B cell (primary cell): Measurements from ENCODE around the gene ZNF398. TPM values are rescaled to one million over a fixed set of nuclear protein-coding genes. Genes with fewer than 3 reads are reported as not detected.

Experiments used
- ATAC-seq: fragments of 200-7000 bp; cut with Tn5 transposase; one replicate; pipeline ENCODE4 v1.10.0; 2021; ENCODE audit warnings: low read depth, mild to moderate bottlenecking, moderate number of reproducible peaks, moderate library complexity
- CTCF ChIA-PET: fragments of 350-600 bp; sonication (Branson Sonifier 250); formaldehyde crosslinking; loops from one replicate; lab custom pipeline; 2021; ENCODE audit warnings: antibody characterized with exemption, inconsistent platforms; lab: Charles Lee
- POLR2A ChIA-PET: fragments of 350-600 bp; sonication (Branson Sonifier 250); formaldehyde crosslinking; loops from one replicate; lab custom pipeline; 2021; ENCODE audit warnings: antibody characterized with exemption; lab: Charles Lee
- DNase-seq: peaks from one replicate; pipeline ENCODE4 v3.0.0; 2013
- H2AFZ ChIP-seq: 2 replicates; pipeline ENCODE4 v1.6.1; 2012; ENCODE audit warnings: mild to moderate bottlenecking, low read depth, low read length; ENCODE audit not compliant: insufficient read depth, poor library complexity, severe bottlenecking
- H3K27ac ChIP-seq, 2 donors: 1 replicate in 1 of 2; 2 replicates in 1 of 2; pipeline ENCODE4 v1.5.1; 2012 to 2013; ENCODE audit warnings: low read length in 2 of 2, mild to moderate bottlenecking in 2 of 2, moderate library complexity in 1 of 2
- H3K27me3 ChIP-seq, 4 experiments: fragments of 200-600 bp in 1 of 4; sonication (generic) in 1 of 4; replicated peaks in 1 of 4; 1 replicate in 2 of 4; 2 replicates in 2 of 4; pipeline versions ENCODE4 v1.6.1 to v1.7.0; 2013 to 2016; ENCODE audit warnings: low read length in 3 of 4, mild to moderate bottlenecking in 2 of 4, mixed read lengths in 1 of 4, moderate library complexity in 1 of 4; ENCODE audit not compliant: insufficient read depth in 4 of 4, control insufficient read depth in 3 of 4; ENCODE audit errors: control extremely low read depth in 1 of 4
- H3K36me3 ChIP-seq, 2 experiments: replicated peaks in 1 of 2; 1 replicate in 1 of 2; 2 replicates in 1 of 2; pipeline versions ENCODE4 v1.6.1 to v1.7.1; 2013; ENCODE audit warnings: low read length in 1 of 2; ENCODE audit not compliant: insufficient read depth in 2 of 2, control insufficient read depth in 1 of 2; ENCODE audit errors: control extremely low read depth in 1 of 2, extremely low read depth in 1 of 2
- H3K4me1 ChIP-seq, 2 donors: fragments of 200-600 bp in 1 of 2; sonication (generic) in 1 of 2; 1 replicate in 1 of 2; 2 replicates in 1 of 2; pipeline versions ENCODE4 v1.5.1 to v1.6.1; 2013 to 2017; ENCODE audit warnings: low read length in 2 of 2; ENCODE audit not compliant: control insufficient read depth in 2 of 2, insufficient read depth in 2 of 2
- H3K4me2 ChIP-seq: replicated peaks from 2 replicates; pipeline ENCODE3; 2012; ENCODE audit warnings: mild to moderate bottlenecking, low read depth, low read length; ENCODE audit not compliant: poor library complexity, severe bottlenecking
- H3K4me3 ChIP-seq, 5 experiments: fragments of 200-600 bp in 1 of 5; sonication (generic) in 1 of 5; 1 replicate in 3 of 5; 2 replicates in 2 of 5; pipeline versions ENCODE4 v1.5.1 to v1.7.0; 2011 to 2016; ENCODE audit warnings: low read length in 4 of 5, mild to moderate bottlenecking in 4 of 5, low read depth in 2 of 5, control low read depth in 1 of 5, moderate library complexity in 1 of 5; ENCODE audit not compliant: insufficient read depth in 1 of 5; ENCODE audit errors: control extremely low read depth in 1 of 5, extremely low read depth in 1 of 5
- H3K79me2 ChIP-seq: fragments of 200-600 bp; sonication (generic); one replicate; pipeline ENCODE4 v1.6.0; 2016; ENCODE audit warnings: low read length; ENCODE audit not compliant: control insufficient read depth, insufficient read depth
- H3K9ac ChIP-seq: fragments of 200-600 bp; sonication (generic); 2 replicates; pipeline ENCODE4 v1.6.1; 2017; ENCODE audit warnings: mild to moderate bottlenecking, low read length, moderate library complexity
- H3K9me3 ChIP-seq, 3 donors: one replicate each; pipeline versions ENCODE4 v1.6.1 to v1.7.1; 2013; ENCODE audit warnings: low read length in 2 of 3; ENCODE audit not compliant: control insufficient read depth in 2 of 3, insufficient read depth in 1 of 3; ENCODE audit errors: control extremely low read depth in 1 of 3
- H4K20me1 ChIP-seq: 2 replicates; pipeline ENCODE4 v1.6.0; 2012; ENCODE audit warnings: mild to moderate bottlenecking, low read length; ENCODE audit not compliant: insufficient read depth, control insufficient read depth, poor library complexity, severe bottlenecking
- H3K27ac Mint-ChIP-seq: one replicate; pipeline ENCODE4 v1.8.0; 2021; ENCODE audit warnings: mixed read lengths
- H3K27me3 Mint-ChIP-seq: one replicate; pipeline ENCODE4 v1.8.0; 2021; ENCODE audit warnings: mixed read lengths
- H3K4me1 Mint-ChIP-seq: one replicate; pipeline ENCODE4 v1.8.0; 2021; ENCODE audit warnings: mixed read lengths
- H3K4me3 Mint-ChIP-seq: one replicate; pipeline ENCODE4 v1.8.0; 2021; ENCODE audit warnings: mixed read lengths
- H3K9me3 Mint-ChIP-seq: one replicate; pipeline ENCODE4 v1.8.0; 2022; ENCODE audit warnings: mixed read lengths; ENCODE audit not compliant: insufficient read depth
- EZH2 ChIP-seq: IDR thresholded peaks from 2 replicates; pipeline ENCODE4 v1.6.1; 2012; ENCODE audit warnings: borderline replicate concordance, low read depth, mild to moderate bottlenecking, moderate library complexity, low read length; ENCODE audit not compliant: insufficient read depth, poor library complexity, severe bottlenecking
- WGBS: methylation state at CpG from one replicate; pipeline ENCODE4 v1.1.5; 2013; ENCODE audit warnings: missing lambda C conversion rate; ENCODE audit not compliant: insufficient coverage; 5-methylcytosine and 5-hydroxymethylcytosine counted together
- intact Hi-C: fragments of 100-400 bp; cut with micrococcal nuclease; formaldehyde crosslinking; loops from one replicate; pipeline ENCODE4 v1.10.0; 2022
- polyA plus RNA-seq: library from polyadenylated mRNA; depleted of rRNA; stranded (reverse); fragments of >200 nt; gene quantifications from 2 replicates; pipeline ENCODE4 v1.2.3, GENCODE V29; 2012
- total RNA-seq, 2 donors: library from RNA; stranded (reverse); fragments of 120-200 nt in 1 of 2; gene quantifications; 1 replicate in 1 of 2; 2 replicates in 1 of 2; pipeline versions ENCODE4 v1.2.3 to v1.2.4, GENCODE V29; 2013 to 2022
- TF ChIP-seq, protein P1 (sequence below): fragments of 200-600 bp; IDR thresholded peaks from one replicate; pipeline ENCODE4 v1.8.0; 2022; ENCODE audit warnings: antibody characterized with exemption, mild to moderate bottlenecking

The ZNF398 gene
- total and polyA plus RNA-seq, 2 donors (not counting 1 experiment from before 2014, with no cell fraction given): 7.7 to 22.5 TPM

DNA sequence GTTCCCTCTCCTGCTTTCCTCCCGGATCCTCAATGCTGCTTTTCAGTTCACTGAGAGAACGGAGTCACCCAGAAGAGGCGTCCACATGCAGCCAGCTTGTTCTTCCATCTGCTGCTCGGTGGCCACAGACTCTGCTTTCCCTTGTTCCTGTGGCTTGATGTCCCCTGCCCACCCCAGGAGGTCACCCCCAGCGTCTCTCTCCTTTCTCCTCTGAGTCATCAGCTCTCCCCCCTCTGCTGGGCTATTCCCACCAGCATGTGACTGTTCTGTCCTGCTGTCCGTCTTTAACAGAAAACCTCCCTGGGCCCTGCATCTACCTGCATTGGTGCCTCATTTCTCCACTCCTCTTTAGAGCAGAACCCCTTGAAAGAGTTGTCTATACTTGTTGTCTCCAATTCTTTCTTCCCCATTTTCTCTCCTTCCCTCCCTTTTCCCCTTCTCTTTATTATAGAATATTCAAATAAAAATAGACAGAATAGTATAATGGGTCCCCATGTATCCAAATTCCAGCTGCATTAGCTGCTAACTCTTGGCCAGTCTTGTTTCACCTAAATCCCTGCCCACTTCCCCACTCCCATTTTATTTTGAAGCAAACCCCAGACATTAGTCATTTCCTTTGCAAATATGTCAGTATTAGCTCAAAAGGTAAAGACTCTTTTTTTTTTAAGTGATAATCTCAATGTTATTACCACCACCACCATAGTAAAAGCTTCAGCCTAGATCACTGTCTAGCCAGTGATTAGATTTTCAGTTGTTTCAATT, 52.2 kb downstream of the ZNF398 start:
- 98% methylated on average over 6 of the region's 6 CpGs for WGBS
- Mint-ChIP-seq H3K27ac (no peak overlapping the region), H3K27me3 (no peaks in the 10 kb centered on the region), H3K4me1 (peaks cover 30% of the 10 kb centered on the region), H3K4me3 (no peak overlapping the region), H3K9me3 (no peaks in the 10 kb centered on the region)
- Histone ChIP-seq H3K4me2 (no peak overlapping the region), H3K4me3 (no peak overlapping the region), H3K27ac (no peak overlapping the region), H3K79me2 (peaks cover 45% of the 10 kb centered on the region), H3K27me3 (no peaks in the 10 kb centered on the region), H3K9me3 (no peaks in the 10 kb centered on the region), H3K36me3 (peaks cover 6 to 35% of the 10 kb centered on the region in 2 experiments), H4K20me1 (peaks cover 10% of the 10 kb centered on the region), H2AFZ (no peak overlapping the region), H3K4me1 (peaks cover 14 to 18% of the 10 kb centered on the region in 2 donors), H3K9ac (no peak overlapping the region)
- ChIA-PET POLR2A (no interaction called here), CTCF (interaction anchor here (0.6 to 0.7 kb wide), 2 partner anchors 194 to 500 kb away, joined by 3 read pairs; no protein-coding TSS in a partner anchor)
- no peak for DNase-seq
- no peak for ATAC-seq
- TF ChIP-seq, protein P1, sequence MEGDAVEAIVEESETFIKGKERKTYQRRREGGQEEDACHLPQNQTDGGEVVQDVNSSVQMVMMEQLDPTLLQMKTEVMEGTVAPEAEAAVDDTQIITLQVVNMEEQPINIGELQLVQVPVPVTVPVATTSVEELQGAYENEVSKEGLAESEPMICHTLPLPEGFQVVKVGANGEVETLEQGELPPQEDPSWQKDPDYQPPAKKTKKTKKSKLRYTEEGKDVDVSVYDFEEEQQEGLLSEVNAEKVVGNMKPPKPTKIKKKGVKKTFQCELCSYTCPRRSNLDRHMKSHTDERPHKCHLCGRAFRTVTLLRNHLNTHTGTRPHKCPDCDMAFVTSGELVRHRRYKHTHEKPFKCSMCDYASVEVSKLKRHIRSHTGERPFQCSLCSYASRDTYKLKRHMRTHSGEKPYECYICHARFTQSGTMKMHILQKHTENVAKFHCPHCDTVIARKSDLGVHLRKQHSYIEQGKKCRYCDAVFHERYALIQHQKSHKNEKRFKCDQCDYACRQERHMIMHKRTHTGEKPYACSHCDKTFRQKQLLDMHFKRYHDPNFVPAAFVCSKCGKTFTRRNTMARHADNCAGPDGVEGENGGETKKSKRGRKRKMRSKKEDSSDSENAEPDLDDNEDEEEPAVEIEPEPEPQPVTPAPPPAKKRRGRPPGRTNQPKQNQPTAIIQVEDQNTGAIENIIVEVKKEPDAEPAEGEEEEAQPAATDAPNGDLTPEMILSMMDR: no peak
- no peak for TF ChIP-seq EZH2
- intact Hi-C loops: loop anchor here (5.0 kb wide), 4 partner anchors 52 to 638 kb away; partner anchors contain the start of genes ZNF398, ZNF425 and ZNF862

DNA sequence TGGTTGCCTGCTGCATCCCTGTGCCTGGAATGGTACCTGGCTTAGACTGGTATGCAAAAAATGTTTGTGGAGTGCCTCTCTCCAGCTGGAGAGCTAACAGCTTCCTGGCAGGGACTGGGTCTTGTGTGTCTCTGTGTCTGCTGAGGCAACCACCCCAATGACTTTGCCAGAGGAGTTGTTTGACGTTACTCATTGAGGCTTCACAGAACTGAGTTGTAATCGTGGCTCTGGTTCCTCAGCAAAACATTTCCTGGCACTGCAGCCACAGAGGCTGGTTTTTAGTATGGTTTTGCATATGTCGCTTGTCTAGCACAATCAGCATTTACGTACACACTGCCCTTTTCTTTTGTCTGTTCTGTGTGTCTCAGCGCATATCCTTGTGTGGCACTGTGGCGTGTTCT, 55.6 kb downstream of the ZNF398 start:
- no peak overlapping the region for H2AFZ ChIP-seq
- H3K9me3 ChIP-seq: no peaks in the 10 kb centered on the region
- no peaks in the 10 kb centered on the region for H4K20me1 ChIP-seq
- H3K4me1 Mint-ChIP-seq: peaks cover 10% of the 10 kb centered on the region
- CTCF ChIA-PET: no interaction called here
- H3K27me3 Mint-ChIP-seq: no peaks in the 10 kb centered on the region
- peaks cover 6 to 55% of the 10 kb centered on the region in 2 experiments for H3K36me3 ChIP-seq
- POLR2A ChIA-PET: no interaction called here
- no peaks in the 10 kb centered on the region for H3K9me3 Mint-ChIP-seq
- intact Hi-C loops: no loop called here
- no peak for DNase-seq
- 88% methylated on average over 6 of the region's 6 CpGs for WGBS
- H3K27me3 ChIP-seq: no peaks in the 10 kb centered on the region
- H3K79me2 ChIP-seq: peaks cover 27% of the 10 kb centered on the region
- no peak overlapping the region for H3K4me3 Mint-ChIP-seq
- no peaks in the 10 kb centered on the region for H3K4me1 ChIP-seq
- H3K4me3 ChIP-seq: no peak overlapping the region
- no peak for ATAC-seq
- no peak overlapping the region for H3K27ac Mint-ChIP-seq
- TF ChIP-seq, protein P1: no peak
- no peak overlapping the region for H3K9ac ChIP-seq
- H3K4me2 ChIP-seq: no peak overlapping the region
- no peak overlapping the region for H3K27ac ChIP-seq
